Body of pancreas (tissue), 4 donors: ENCODE data around the gene HIBADH. TPM values are rescaled to one million over a fixed set of nuclear protein-coding genes. Genes with fewer than 3 reads are reported as not detected.

Experiments
- ATAC-seq: fragments of 150-250 bp; one replicate; pipeline ENCODE4 v1.9.1; 2016
- DNase-seq, 4 donors: peaks; one replicate each; pipeline ENCODE4 v3.0.0-alpha.2; 2019
- H3K27ac ChIP-seq, 4 donors: fragments of 200-600 bp; sonication (generic); 1 replicate in 3 of 4; 2 replicates in 1 of 4; pipeline versions ENCODE4 v1.5.1 to v1.6.1; 2016 to 2019; ENCODE audit warnings: mild to moderate bottlenecking in 1 of 4, mixed read lengths in 1 of 4, moderate library complexity in 1 of 4
- H3K27me3 ChIP-seq, 2 donors: fragments of 200-600 bp; sonication (generic); one replicate each; pipeline ENCODE4 v1.6.0; 2016; ENCODE audit warnings: mild to moderate bottlenecking in 1 of 2
- H3K36me3 ChIP-seq, 2 donors: fragments of 200-600 bp; sonication (generic); replicated peaks in 1 of 2; 2 replicates each; pipeline ENCODE4 v1.5.1; 2016; ENCODE audit warnings: low read depth in 2 of 2; ENCODE audit not compliant: insufficient read depth in 1 of 2
- H3K4me1 ChIP-seq: fragments of 200-600 bp; sonication (generic); one replicate; pipeline ENCODE4 v1.6.0; 2016
- H3K4me3 ChIP-seq, 2 donors: fragments of 200-600 bp; sonication (generic); 1 replicate in 1 of 2; 2 replicates in 1 of 2; pipeline ENCODE4 v1.5.1; 2016 to 2019
- H3K9me3 ChIP-seq, 3 donors: fragments of 200-600 bp; sonication (generic); 1 replicate in 2 of 3; 2 replicates in 1 of 3; pipeline ENCODE4 v1.5.1; 2016
- POLR2A ChIP-seq, 3 donors: fragments of 450-650 bp; IDR thresholded peaks; one replicate each; pipeline ENCODE4 v1.6.1; 2016; ENCODE audit warnings: antibody characterized with exemption in 3 of 3, mild to moderate bottlenecking in 2 of 3
- WGBS, 2 donors: methylation state at CpG; one replicate each; pipeline ENCODE4 v1.1.5; 2017; 5-methylcytosine and 5-hydroxymethylcytosine counted together
- intact Hi-C: fragments of 100-400 bp; cut with DNase I; formaldehyde crosslinking; loops from one replicate; pipeline ENCODE4 v1.15.1; 2023
- total RNA-seq, 2 donors: library from RNA; depleted of rRNA; stranded (reverse); fragments of >200 nt; gene quantifications; one replicate each; pipeline ENCODE4 v1.1.0, GENCODE V29; 2016
- TF ChIP-seq, protein P1 (sequence below), 7 experiments: fragments of 450-650 bp in 4 of 7; fragments of 200-600 bp in 3 of 7; sonication (generic) in 3 of 7; IDR thresholded peaks; one replicate each; pipeline ENCODE4 v1.5.1; 2016 to 2019; ENCODE audit warnings: antibody characterized with exemption in 7 of 7

HIBADH gene
- total RNA-seq, 2 donors from 2014 or later: 22.1 to 31.0 TPM

DNA sequence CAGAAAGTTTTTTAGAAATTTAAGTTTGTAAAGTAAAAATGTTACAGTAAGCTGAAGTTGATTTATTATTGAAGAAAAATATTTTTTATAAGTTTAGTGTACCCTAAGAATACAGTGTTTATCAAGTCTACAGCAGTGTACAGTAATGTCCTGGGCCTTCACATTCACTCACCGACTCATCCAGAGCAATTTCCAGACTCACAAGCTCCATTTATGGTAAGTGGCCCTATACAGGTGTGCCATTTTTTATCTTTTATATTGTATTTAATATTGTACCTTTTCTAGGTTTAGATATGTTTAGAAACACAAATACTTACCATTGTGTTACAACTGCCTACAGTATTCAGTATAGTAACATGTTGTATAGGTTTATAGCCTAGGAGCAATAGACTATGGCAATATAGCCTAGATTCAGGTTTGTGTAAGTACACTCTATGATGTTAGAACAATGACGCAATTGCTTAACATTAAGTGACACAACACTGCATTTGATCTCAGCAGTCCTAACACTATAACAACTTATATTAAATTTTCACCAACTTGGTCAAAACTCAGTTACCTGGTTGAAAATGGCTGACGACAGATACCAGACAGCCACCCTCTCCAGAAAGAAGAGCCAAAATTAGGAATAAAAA, 45.7 kb downstream of the HIBADH start:
- H3K4me3 ChIP-seq: no peak overlapping the region
- H3K9me3 ChIP-seq: peaks cover 0 to 7% (median 4%) of the 10 kb centered on the region in 3 donors
- H3K4me1 ChIP-seq: no peaks in the 10 kb centered on the region
- H3K27ac ChIP-seq: no peak overlapping the region
- no peak for ATAC-seq
- intact Hi-C loops: no loop called here
- peaks cover 0 to 2% of the 10 kb centered on the region in 2 donors for H3K36me3 ChIP-seq
- no peaks in the 10 kb centered on the region for H3K27me3 ChIP-seq
- WGBS, 2 donors: 63 to 65% methylated on average over 3 of the region's 3 CpGs
- TF ChIP-seq POLR2A (IDR thresholded peaks at IDR 0.05): no peak
- TF ChIP-seq, protein P1, sequence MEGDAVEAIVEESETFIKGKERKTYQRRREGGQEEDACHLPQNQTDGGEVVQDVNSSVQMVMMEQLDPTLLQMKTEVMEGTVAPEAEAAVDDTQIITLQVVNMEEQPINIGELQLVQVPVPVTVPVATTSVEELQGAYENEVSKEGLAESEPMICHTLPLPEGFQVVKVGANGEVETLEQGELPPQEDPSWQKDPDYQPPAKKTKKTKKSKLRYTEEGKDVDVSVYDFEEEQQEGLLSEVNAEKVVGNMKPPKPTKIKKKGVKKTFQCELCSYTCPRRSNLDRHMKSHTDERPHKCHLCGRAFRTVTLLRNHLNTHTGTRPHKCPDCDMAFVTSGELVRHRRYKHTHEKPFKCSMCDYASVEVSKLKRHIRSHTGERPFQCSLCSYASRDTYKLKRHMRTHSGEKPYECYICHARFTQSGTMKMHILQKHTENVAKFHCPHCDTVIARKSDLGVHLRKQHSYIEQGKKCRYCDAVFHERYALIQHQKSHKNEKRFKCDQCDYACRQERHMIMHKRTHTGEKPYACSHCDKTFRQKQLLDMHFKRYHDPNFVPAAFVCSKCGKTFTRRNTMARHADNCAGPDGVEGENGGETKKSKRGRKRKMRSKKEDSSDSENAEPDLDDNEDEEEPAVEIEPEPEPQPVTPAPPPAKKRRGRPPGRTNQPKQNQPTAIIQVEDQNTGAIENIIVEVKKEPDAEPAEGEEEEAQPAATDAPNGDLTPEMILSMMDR (IDR thresholded peaks at IDR 0.05): no peak
- DNase-seq: no peak

DNA sequence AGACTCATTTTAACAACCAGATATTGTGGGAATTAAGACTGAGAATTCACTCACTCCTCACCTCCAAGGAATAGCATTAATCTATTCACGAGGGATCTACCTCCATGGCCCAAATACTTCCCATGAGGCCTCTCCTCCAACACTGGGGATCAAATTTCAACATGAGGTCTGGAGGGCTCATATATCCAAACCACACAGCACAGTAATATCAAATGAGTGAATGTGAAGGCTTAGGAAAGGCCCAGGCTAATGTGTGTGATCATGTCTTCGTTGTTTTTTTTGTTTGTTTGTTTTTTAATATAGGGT, 46.5 kb downstream of the HIBADH start:
- 98 to 100% methylated on average over 2 of the region's 2 CpGs for WGBS, 2 donors
- H3K9me3 ChIP-seq: peaks cover 0 to 7% (median 4%) of the 10 kb centered on the region in 3 donors
- no peaks in the 10 kb centered on the region for H3K27me3 ChIP-seq
- H3K36me3 ChIP-seq: peaks cover 0 to 2% of the 10 kb centered on the region in 2 donors
- intact Hi-C loops: no loop called here
- H3K27ac ChIP-seq: no peak overlapping the region
- H3K4me3 ChIP-seq: no peak overlapping the region
- TF ChIP-seq, protein P1 (IDR thresholded peaks at IDR 0.05): no peak
- TF ChIP-seq POLR2A (IDR thresholded peaks at IDR 0.05): no peak
- ATAC-seq (no peak), DNase-seq (no peak)
- H3K4me1 ChIP-seq: no peaks in the 10 kb centered on the region

- Histone ChIP-seq H3K4me1 (no peaks in the 10 kb centered on the region), H3K27ac (no peak overlapping the region), H3K9me3 (peaks cover 0 to 7% (median 4%) of the 10 kb centered on the region in 3 donors), H3K4me3 (no peak overlapping the region), H3K36me3 (peaks cover 0 to 2% of the 10 kb centered on the region in 2 donors), H3K27me3 (no peaks in the 10 kb centered on the region)
- TF ChIP-seq, protein P1 (IDR thresholded peaks at IDR 0.05): no peak
- no peak for TF ChIP-seq POLR2A (IDR thresholded peaks at IDR 0.05)
- ATAC-seq: no peak
- intact Hi-C loops: no loop called here
- WGBS, 2 donors: 88 to 95% methylated on average over 7 of the region's 7 CpGs
- DNase-seq: no peak
These were observed 47.1 kb downstream of the HIBADH start for GRCh38 chr7:27615420-27616185.

- no peaks in the 10 kb centered on the region for H3K9me3 ChIP-seq
- no peaks in the 10 kb centered on the region for H3K4me1 ChIP-seq
- WGBS, 2 donors: 74 to 85% methylated on average over 2 of the region's 2 CpGs
- ATAC-seq (no peak), DNase-seq (no peak)
- intact Hi-C loops: no loop called here
- no peak overlapping the region for H3K27ac ChIP-seq
- no peaks in the 10 kb centered on the region for H3K27me3 ChIP-seq
- H3K36me3 ChIP-seq: peaks cover 0 to 2% of the 10 kb centered on the region in 2 donors
- no peak overlapping the region for H3K4me3 ChIP-seq
- TF ChIP-seq, protein P1 (IDR thresholded peaks at IDR 0.05): no peak
- no peak for TF ChIP-seq POLR2A (IDR thresholded peaks at IDR 0.05)
These were observed 48.6 kb downstream of the HIBADH start for GRCh38 chr7:27614095-27614494.
